Stimulated activated CD4-positive, alpha-beta T cell treated with anti-CD3 and anti-CD28 coated beads, Interleukin-4, amount 100 ng/mL, for 4 hours (primary cell): ENCODE data around the gene MRPL41.
A peak's percentile ranks its signal among the peaks of the same experiment; 100 is the strongest.
"Not testable (repeated sequence)": the region's sequence is repeated elsewhere in the genome, so short reads cannot be mapped to it uniquely, and the experiment has no call there.

Experiments
- DNase-seq, 2 experiments: peaks; one replicate each; pipeline ENCODE4 v3.0.0-alpha.2; 2020

The MRPL41 gene

GRCh38 chr9:137551264-137552021, at the start of gene MRPL41:
Gene MRPL41, plus strand, starts transcription at chr9:137551879. Its CDS starts 203 bp downstream, at chr9:137552082.
- DNase-seq = peak; percentile 83 to 92

- no peak for DNase-seq
Observed at GRCh38 chr9:137502008-137502911, 49.4 kb upstream of the MRPL41 start.

- DNase-seq = no peak
Observed at GRCh38 chr9:137504432-137504777, 47.3 kb upstream of the MRPL41 start.

- DNase-seq = no peak
Observed at GRCh38 chr9:137505421-137506140, 46.1 kb upstream of the MRPL41 start.

- DNase-seq = no peak
Observed at GRCh38 chr9:137506274-137506673, 45.4 kb upstream of the MRPL41 start.

- DNase-seq = no peak
Observed at GRCh38 chr9:137506702-137507171, 44.9 kb upstream of the MRPL41 start.

- DNase-seq = no peak
Observed at GRCh38 chr9:137509198-137509597, 42.5 kb upstream of the MRPL41 start.

- not testable (repeated sequence) for DNase-seq
Observed at GRCh38 chr9:137511126-137511525, 40.6 kb upstream of the MRPL41 start.

- DNase-seq = no peak
Observed at GRCh38 chr9:137511758-137512463, 39.8 kb upstream of the MRPL41 start.

- DNase-seq = not testable (repeated sequence)
Observed at GRCh38 chr9:137513136-137513535, 38.5 kb upstream of the MRPL41 start.

GRCh38 chr9:137513801-137514570, 37.7 kb upstream of the MRPL41 start:
- not testable (repeated sequence) for DNase-seq

GRCh38 chr9:137514691-137515337, 36.9 kb upstream of the MRPL41 start:
- no peak for DNase-seq

- no peak for DNase-seq
Observed at GRCh38 chr9:137515338-137515724, 36.3 kb upstream of the MRPL41 start.

GRCh38 chr9:137516144-137516917, 35.3 kb upstream of the MRPL41 start:
- DNase-seq = no peak

GRCh38 chr9:137518661-137519459, 32.8 kb upstream of the MRPL41 start:
- DNase-seq = not testable (repeated sequence)

GRCh38 chr9:137519553-137519952, 32.1 kb upstream of the MRPL41 start:
- no peak for DNase-seq

- no peak for DNase-seq
Observed at GRCh38 chr9:137520614-137521404, 30.9 kb upstream of the MRPL41 start.

- no peak for DNase-seq
Observed at GRCh38 chr9:137521405-137521985, 30.2 kb upstream of the MRPL41 start.
